ENCODE results near the gene SIRPG. TPM values are rescaled to one million over a fixed set of nuclear protein-coding genes. Genes with fewer than 3 reads are reported as not detected.

Gene SIRPG
- 4.9 TPM in 1 of 2 replicates, not detected in the other for polyA plus RNA-seq

GRCh38 chr20:1657556-1658334 is at the start of gene SIRPG:
SIRPG (minus strand) TSS chr20:1657779; CDS start chr20:1657714, 65 bp downstream.

GRCh38 chr20:1619861-1620444 is 37.6 kb downstream of the SIRPG start, which contains the start of gene SIRPB1:
SIRPB1 (minus strand) TSS chr20:1620009; CDS start chr20:1619944, 65 bp downstream.

Other genes with a start within 250 kb of the SIRPG start
- 21.1 and 31.4 TPM in 2 replicates for gene NSFL1C, start 190.9 kb downstream of the SIRPG start, polyA plus RNA-seq
- gene SIRPB2, start 166.4 kb downstream of the SIRPG start, polyA plus RNA-seq: not detected in 2 replicates
- gene SIRPD, start 100.1 kb downstream of the SIRPG start, polyA plus RNA-seq: 2.2 TPM in 1 of 2 replicates, not detected in the other
- gene SIRPB1, start 37.8 kb downstream of the SIRPG start, polyA plus RNA-seq: 5.8 and 17.3 TPM in 2 replicates
- gene SIRPA, start 237.6 kb upstream of the SIRPG start, polyA plus RNA-seq: 8.0 and 19.7 TPM in 2 replicates